Limb (tissue), 2 donors: ENCODE data around the gene NOX5.
A peak's percentile ranks its signal among the peaks of the same experiment; 100 is the strongest.

ENCODE experiments used
- DNase-seq, 2 donors: peaks; one replicate each; pipeline ENCODE4 v3.0.0-alpha.2; 2016; ENCODE audit errors: extremely low spot score in 2 of 2

The NOX5 gene

GRCh38 chr15:69081310-69082004 lies 67.0 kb downstream of the NOX5 start:
- peak; percentile 66 to 83 for DNase-seq

DNA sequence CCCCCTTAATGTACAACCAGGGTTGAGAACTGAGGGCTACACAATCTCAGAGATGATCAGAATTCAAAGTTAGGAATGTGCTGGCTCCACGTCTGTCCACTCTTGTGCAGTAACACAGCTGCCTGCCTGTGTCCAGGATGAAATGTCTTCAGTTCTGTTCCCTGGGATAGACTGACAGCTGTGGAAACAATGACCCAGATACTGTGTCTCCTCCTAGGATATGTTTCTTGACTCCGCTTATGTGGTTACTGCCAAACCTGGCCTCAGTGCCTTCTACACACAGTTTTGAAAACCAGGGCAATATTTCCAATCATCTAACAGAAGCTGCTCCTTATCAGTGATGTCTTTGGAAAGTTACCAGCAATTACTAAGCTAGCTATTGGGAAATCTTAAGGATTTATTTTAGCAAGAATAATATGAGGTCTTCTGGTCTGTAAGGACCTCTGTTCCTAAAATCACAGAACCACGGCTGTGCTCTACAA lies 67.6 kb downstream of the NOX5 start:
- peak in 1 of 2 donors; percentile 69 for DNase-seq

DNA sequence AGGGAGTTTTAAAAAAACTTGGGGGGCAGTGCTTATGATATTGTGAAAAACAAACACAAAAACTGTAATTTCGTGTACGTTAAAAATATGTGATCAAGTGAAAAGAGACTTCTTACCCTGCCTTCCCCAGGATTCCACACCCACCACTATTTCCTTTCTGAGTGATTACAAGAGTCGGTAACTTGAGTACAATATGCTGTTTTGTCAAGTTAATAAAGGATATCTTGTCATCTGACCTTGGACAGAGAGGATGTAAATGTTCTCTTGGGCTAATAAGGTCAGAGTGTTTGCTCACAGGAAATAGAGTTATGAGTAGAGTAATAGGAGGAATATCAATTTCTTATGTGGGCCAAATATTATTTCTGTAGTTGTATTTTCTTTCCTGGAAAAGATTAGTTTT lies 68.1 kb downstream of the NOX5 start:
- no peak for DNase-seq

GRCh38 chr15:69084404-69085030 lies 70.0 kb downstream of the NOX5 start:
- no peak for DNase-seq

- DNase-seq, result no peak
These were observed 71.0 kb downstream of the NOX5 start for GRCh38 chr15:69085325-69086081.

DNA sequence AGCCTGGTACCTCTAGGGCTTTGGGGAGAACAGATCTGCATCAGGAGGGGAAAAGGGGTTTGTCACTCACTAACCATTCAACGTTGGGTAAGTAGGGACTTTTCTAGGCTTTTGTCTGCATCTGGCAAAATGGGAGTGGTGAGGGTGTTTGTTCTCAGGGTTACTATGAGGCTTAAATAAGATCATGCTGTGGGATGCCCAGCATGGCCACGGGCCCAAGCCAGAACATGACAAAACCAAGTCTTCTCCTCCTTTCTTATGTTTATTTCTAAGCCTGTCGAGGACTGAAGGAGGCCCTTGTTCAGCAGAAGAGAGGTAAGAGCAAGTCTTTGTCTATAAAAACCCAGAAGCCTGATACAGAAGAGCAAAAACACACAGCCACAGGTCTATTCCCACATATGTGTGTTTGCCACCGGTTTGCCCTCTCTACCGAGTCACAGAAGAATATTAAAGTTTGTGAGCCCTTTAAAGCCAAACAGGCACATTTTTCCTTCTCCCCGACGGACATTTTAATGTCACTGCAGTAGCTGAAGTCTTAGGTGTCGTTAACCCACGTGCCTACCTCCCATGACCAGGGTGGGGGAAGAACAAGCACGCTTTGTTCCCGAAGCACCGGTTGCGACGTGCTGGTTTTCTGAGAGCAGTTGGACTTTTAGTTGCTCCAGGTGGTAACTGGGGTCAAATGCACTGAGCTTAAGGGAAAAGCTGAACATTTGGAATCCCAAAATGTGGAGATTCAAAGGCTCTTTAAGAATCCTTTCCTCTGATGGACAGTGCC lies 72.1 kb downstream of the NOX5 start:
- DNase-seq, result no peak

DNA sequence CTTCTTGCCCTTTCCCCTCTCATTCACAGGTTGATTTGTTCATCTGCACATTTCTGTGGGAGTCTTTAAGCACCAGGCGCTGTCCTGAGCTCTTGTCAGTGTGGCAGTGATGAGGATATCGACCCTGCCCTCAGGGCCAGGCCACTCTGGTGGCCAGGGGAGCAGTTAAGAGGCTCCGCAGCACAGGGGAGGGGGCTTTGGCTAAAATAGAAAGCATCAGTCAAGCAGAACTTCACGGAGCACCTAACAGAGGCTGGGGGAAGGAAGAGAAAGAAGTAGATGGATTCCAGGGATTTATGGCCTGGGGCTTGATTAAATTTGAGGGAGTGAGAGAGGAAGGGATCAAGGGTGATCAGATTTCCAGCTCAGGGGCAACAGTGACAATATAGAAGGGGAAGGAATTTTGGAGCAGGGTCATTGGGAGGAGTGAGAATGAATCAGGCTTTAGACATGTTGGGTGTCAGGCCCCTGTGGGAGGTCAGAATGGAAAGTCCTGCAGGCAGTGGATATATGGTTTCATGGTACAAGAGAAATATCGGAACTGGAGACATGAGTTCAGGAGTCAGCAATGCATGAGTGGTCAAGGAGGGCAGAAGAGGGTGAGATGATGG lies 73.0 kb downstream of the NOX5 start:
- no peak for DNase-seq

- DNase-seq, result no peak
These were observed 73.9 kb downstream of the NOX5 start for GRCh38 chr15:69088300-69088965.

GRCh38 chr15:69089258-69089657 lies 74.8 kb downstream of the NOX5 start:
- no peak for DNase-seq

DNA sequence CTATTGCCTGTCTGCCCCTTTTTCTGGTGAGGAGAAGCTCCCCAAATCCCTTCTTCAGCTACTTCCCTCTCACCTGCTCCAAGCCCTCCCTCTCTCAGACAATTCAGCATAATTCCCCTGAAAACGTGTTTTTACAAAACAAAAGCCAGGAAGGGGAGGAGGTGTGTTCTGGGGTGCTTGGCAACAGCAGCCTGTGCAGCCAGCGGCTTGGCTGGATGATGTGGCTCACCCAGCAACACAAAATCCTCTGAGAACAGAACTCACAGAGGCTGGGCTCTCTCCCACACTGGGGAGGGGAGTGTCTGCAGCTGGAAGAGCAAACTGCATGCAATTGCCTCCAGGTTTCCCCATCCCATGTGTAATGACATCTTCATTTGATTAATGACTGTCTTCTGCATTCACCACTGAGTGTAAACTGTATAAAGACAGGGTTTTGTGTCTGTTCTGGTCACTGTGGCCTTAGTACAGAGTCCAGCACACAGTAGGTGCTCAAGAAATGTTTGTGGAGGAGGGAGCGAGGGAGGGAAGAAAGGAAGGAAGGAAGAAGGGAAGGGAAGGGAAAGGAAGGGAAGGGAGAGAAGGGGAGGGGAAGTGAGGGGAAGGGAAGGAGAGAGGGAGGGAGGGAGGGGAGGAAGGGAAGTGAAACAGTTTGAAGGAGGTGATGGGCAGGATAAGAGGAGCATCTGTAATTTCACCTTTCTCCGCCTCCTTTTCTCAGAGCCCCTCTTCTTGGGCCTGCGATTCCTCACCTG lies 75.9 kb downstream of the NOX5 start:
- no peak for DNase-seq

- DNase-seq, result no peak
These were observed 77.2 kb downstream of the NOX5 start for GRCh38 chr15:69091654-69092053.

DNA sequence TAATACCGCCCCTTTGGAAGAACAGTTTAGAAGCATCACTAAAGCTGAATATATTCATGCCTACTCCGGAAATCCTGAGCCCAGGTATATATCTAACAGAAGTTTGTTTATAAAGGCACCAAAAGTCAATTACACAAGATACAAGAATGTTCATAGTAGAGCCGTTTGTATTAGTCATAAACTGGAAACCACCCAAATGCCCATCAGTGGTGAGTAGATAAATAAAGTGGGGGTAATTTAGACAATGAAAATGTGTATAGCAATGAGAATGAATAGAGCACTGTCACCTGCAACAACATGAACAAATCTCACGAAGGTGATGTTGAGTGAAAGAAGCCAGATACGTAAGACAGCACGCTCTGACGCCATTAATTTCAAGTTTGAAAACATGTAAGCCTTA lies 77.7 kb downstream of the NOX5 start:
- DNase-seq, result no peak

DNA sequence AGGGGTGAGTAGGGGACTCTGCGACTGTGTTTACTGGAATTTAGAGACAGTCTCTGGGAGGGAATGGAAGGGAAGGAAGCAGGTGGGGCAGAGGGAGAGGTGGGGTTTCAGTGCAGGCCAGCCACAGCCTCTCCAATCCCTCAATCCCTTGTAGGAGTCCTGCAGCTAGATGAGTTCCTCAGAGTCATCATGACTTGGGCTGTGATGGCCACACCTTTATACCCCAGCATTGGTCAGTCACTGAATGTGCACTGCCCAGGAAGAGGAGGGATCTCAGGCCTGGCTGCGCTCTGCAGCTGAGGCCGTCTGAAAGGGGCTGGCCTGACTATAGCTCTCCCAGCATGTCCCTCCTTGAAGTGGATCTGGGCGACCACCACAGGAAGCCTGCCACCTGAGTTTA lies 78.6 kb downstream of the NOX5 start:
- DNase-seq, result no peak

GRCh38 chr15:69093614-69094013 lies 79.1 kb downstream of the NOX5 start:
- no peak for DNase-seq

GRCh38 chr15:69094124-69094921 lies 79.8 kb downstream of the NOX5 start:
- no peak for DNase-seq

- DNase-seq, result no peak
These were observed 80.8 kb downstream of the NOX5 start for GRCh38 chr15:69095274-69095673.

DNA sequence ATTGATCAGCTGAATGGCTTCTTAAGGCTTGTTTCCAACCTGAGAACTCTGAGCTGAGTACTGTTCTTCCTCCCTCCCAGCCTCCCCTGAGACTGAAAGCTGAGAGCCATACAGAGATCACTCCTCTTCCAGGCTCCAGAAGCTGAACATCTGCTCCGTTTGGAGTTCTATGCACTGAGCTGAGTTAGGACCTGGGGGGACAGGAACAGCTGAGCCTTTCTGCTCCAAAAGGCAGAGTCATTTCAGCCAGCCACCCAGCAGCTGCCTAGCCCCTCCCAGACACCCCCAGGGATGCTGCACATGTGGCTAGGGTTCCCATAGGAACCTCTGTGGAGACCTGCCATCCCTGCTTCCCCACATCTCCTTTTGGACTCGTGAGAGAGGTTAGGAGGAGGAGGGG lies 81.7 kb downstream of the NOX5 start:
- DNase-seq, result peak in 1 of 2 donors; percentile 81

DNA sequence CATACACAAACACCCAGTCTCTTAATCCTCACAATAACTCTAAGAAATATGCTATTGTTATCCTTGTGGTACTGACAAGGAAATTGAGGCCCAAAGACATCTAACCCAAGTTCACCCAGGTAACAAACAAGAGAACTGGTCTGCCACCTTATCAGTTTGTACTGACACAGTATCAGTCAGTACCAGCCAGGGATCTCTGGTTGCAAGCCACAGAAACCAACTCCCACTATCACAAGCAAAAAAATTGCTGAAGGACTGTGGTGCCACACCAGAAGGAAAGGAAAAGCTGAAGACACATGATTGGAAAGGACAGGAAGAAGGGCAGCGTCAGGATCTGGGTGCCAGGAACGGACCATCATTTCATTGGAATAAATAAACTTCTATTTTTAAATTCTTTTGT lies 82.1 kb downstream of the NOX5 start:
- DNase-seq, result no peak

GRCh38 chr15:69098771-69099170 lies 84.3 kb downstream of the NOX5 start:
- DNase-seq, result no peak
